GM12878 (cell line): ENCODE data around the gene TRDN. TPM values are rescaled to one million over a fixed set of nuclear protein-coding genes. Genes with fewer than 3 reads are reported as not detected.

Experiments
- ATAC-seq: fragments of 200-7000 bp; cut with Tn5 transposase; 3 replicates; pipeline ENCODE4 v1.9.1; 2020; ENCODE audit warnings: mild to moderate bottlenecking, moderate library complexity
- BruUV-seq: library from RNA; stranded (reverse); fragments of 400-500 nt; replicated peaks from 2 replicates; lab custom pipeline; 2021; lab: Mats Ljungman, UMichigan
- CTCF ChIA-PET: fragments of 300-600 bp; sonication (Branson Sonifier 250); formaldehyde crosslinking; extraction: SDS; loops from one replicate; lab custom pipeline; 2021; ENCODE audit warnings: inconsistent platforms; lab: Yijun Ruan, JAX
- POLR2A ChIA-PET: fragments of 350-600 bp; formaldehyde crosslinking; extraction: SDS; loops from one replicate; lab custom pipeline; 2021; ENCODE audit warnings: inconsistent platforms; lab: Charles Lee
- RAD21 ChIA-PET: fragments of 300-600 bp; sonication (Branson Sonifier 250); formaldehyde crosslinking; loops from one replicate; lab custom pipeline; 2023; ENCODE audit warnings: antibody characterized with exemption; ENCODE audit not compliant: unreplicated experiment; lab: Charles Lee
- SMC1A ChIA-PET: fragments of 300-600 bp; sonication (Branson Sonifier 250); formaldehyde crosslinking; loops from one replicate; lab custom pipeline; 2023; ENCODE audit not compliant: unreplicated experiment, uncharacterized antibody; lab: Charles Lee
- DNase-seq: peaks from one replicate; pipeline ENCODE4 v3.0.0-alpha.2; 2011; ENCODE audit warnings: low read depth, low spot score
- FAIRE-seq: peaks from 3 replicates; lab custom pipeline; 2011; peaks lifted over from hg19 to GRCh38; lab: Jason Lieb, UNC
- H2AFZ ChIP-seq: 2 replicates; pipeline ENCODE4 v1.6.0; 2011; ENCODE audit warnings: low read depth, low read length, control low read depth; ENCODE audit not compliant: control insufficient read depth
- H3K27ac ChIP-seq: 2 replicates; pipeline ENCODE4 v1.5.1; 2011; ENCODE audit warnings: control low read depth; ENCODE audit not compliant: control insufficient read depth, insufficient read depth
- H3K27me3 ChIP-seq, 2 experiments: replicated peaks in 1 of 2; 2 replicates each; pipeline versions ENCODE4 v1.6.0 to v1.6.1; 2011; ENCODE audit warnings: low read length in 1 of 2; ENCODE audit not compliant: control insufficient read depth in 2 of 2, insufficient read depth in 2 of 2
- H3K36me3 ChIP-seq, 2 experiments: 2 replicates each; pipeline ENCODE4 v1.5.1; 2011; ENCODE audit warnings: low read length in 1 of 2; ENCODE audit not compliant: control insufficient read depth in 2 of 2, insufficient read depth in 2 of 2
- H3K4me1 ChIP-seq: 2 replicates; pipeline ENCODE4 v1.6.1; 2011; ENCODE audit warnings: mild to moderate bottlenecking, low read length, moderate library complexity, mixed read lengths; ENCODE audit not compliant: control insufficient read depth, insufficient read depth
- H3K4me2 ChIP-seq: 2 replicates; pipeline ENCODE4 v1.6.0; 2011; ENCODE audit warnings: control low read depth; ENCODE audit not compliant: control insufficient read depth, insufficient read depth
- H3K4me3 ChIP-seq: fragments of 200-600 bp; sonication (generic); 2 replicates; pipeline ENCODE4 v1.5.1; 2016
- H3K79me2 ChIP-seq: 2 replicates; pipeline ENCODE4 v1.6.0; 2011; ENCODE audit warnings: low read length; ENCODE audit not compliant: control insufficient read depth, insufficient read depth
- H3K9ac ChIP-seq: 2 replicates; pipeline ENCODE4 v1.8.0; 2011; ENCODE audit warnings: low read length, control low read depth, mixed read lengths; ENCODE audit not compliant: control insufficient read depth, insufficient read depth
- H3K9me3 ChIP-seq: replicated peaks from 3 replicates; pipeline ENCODE4 v1.5.1; 2011; ENCODE audit warnings: mild to moderate bottlenecking, low read length; ENCODE audit not compliant: control insufficient read depth, insufficient read depth
- H4K20me1 ChIP-seq: 2 replicates; pipeline ENCODE4 v1.6.0; 2011; ENCODE audit not compliant: control insufficient read depth, insufficient read depth
- CBFB ChIP-seq: IDR thresholded peaks from 2 replicates; pipeline ENCODE4 v1.6.1; 2016; ENCODE audit warnings: antibody characterized with exemption, low read depth
- SPI1 ChIP-seq: IDR thresholded peaks from 2 replicates; pipeline ENCODE4 v1.6.1; 2011; ENCODE audit warnings: low read depth, mild to moderate bottlenecking, low read length, moderate library complexity, borderline replicate concordance; ENCODE audit not compliant: insufficient read depth
- ZNF217 ChIP-seq: fragments of 450-650 bp; IDR thresholded peaks from 2 replicates; pipeline ENCODE4 v1.6.1; 2017; ENCODE audit warnings: antibody characterized with exemption, mild to moderate bottlenecking
- ZNF274 ChIP-seq: IDR thresholded peaks from one replicate; pipeline ENCODE4 v1.8.0; 2011; ENCODE audit not compliant: insufficient read length, insufficient read depth
- ZNF384 ChIP-seq: IDR thresholded peaks from 2 replicates; pipeline ENCODE4 v1.6.1; 2012; ENCODE audit warnings: low read depth, mild to moderate bottlenecking, low read length, improper control_type of control experiment, borderline replicate concordance
- WGBS: methylation state at CpG from one replicate; pipeline ENCODE4 v1.1.6; 2016; ENCODE audit warnings: low lambda C conversion rate; ENCODE audit not compliant: insufficient replicate concordance, insufficient coverage; ENCODE audit errors: missing lambda C conversion rate; 5-methylcytosine and 5-hydroxymethylcytosine counted together
- in situ Hi-C: fragments of 300-500 bp; cut with MboI; formaldehyde crosslinking; loops from 9 replicates; pipeline ENCODE4 v1.14.3; 2018; ENCODE audit warnings: mixed read lengths
- intact Hi-C: fragments of 100-400 bp; cut with micrococcal nuclease; formaldehyde crosslinking; loops from one replicate; pipeline ENCODE4 v1.14.2; 2022; ENCODE audit not compliant: unreplicated experiment
- polyA plus RNA-seq, 11 experiments: library from polyadenylated mRNA; depleted of rRNA in 4 of 11; unstranded in 6 of 11; stranded (reverse) in 5 of 11; fragments of >200 nt; fragmentation: Nextera tagmentation in 4 of 11; fragmentation: Illumina TruSeq in 1 of 11; extraction: Ambion mirVana in 4 of 11; extraction: Trizol in 1 of 11; gene quantifications; 1 replicate in 1 of 11; 2 replicates in 10 of 11; pipeline versions ENCODE4 v1.2.1 to v1.2.3, GENCODE V29; 2011 to 2016; ENCODE audit warnings: inconsistent platforms in 2 of 11, missing spikeins in 2 of 11, low read depth in 1 of 11
- total RNA-seq, 4 experiments: library from RNA; depleted of rRNA in 3 of 4; stranded (reverse); fragments of >200 nt in 3 of 4; fragmentation: Illumina TruSeq in 1 of 4; extraction: Trizol in 1 of 4; gene quantifications; 2 replicates each; pipeline versions ENCODE4 v1.2.1 to v1.2.3, GENCODE V29; 2013 to 2021
- TF ChIP-seq, protein P1 (sequence below): fragments of 450-650 bp; conservative IDR thresholded peaks from 2 replicates; pipeline ENCODE4 v1.6.1; 2017; ENCODE audit warnings: mild to moderate bottlenecking, moderate library complexity
- TF ChIP-seq, protein P2 (sequence below): IDR thresholded peaks from 2 replicates; pipeline ENCODE4 v1.6.1; 2011; ENCODE audit warnings: borderline replicate concordance, low read depth, mild to moderate bottlenecking, moderate library complexity, low read length; ENCODE audit not compliant: insufficient read depth, poor library complexity, severe bottlenecking
- TF ChIP-seq, protein P3 (sequence below): IDR thresholded peaks from 2 replicates; pipeline ENCODE4 v1.6.1; 2012; ENCODE audit warnings: low read depth, low read length, improper control_type of control experiment

Gene TRDN
- total and polyA plus RNA-seq, 10 of the 15 experiments (the other 5 are each of a cell fraction or from before 2014, with no cell fraction given): not detected

DNA sequence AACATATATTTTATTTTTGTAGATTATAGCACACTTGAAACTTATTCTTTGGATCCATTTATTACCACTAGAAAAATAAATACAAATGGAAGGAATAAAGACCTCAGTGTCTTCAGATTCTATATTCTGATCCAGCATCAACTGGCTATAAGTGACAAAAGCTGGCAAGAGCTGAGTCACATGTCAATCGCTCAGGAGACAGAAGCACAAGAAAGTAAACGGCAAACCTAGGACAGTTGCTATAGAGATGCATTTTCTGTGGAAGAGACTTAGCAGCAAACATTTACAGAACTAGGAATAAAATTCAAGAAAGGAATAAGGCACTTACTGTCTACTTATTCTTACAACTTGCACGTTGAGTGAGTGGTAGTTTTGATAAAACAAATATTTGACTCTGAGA, 410.4 kb downstream of the TRDN start:
- 42% methylated on average over 3 of the region's 3 CpGs for WGBS
- no peaks in the 10 kb centered on the region for H3K9me3 ChIP-seq
- H3K79me2 ChIP-seq: no peaks in the 10 kb centered on the region
- ChIA-PET POLR2A (no interaction called here), RAD21 (no interaction called here), SMC1A (no interaction called here), CTCF (no interaction called here)
- no peaks in the 10 kb centered on the region for H3K36me3 ChIP-seq
- H3K4me2 ChIP-seq: no peak overlapping the region
- no TSS peak for BruUV-seq
- in situ Hi-C loops: no loop called here
- H3K27me3 ChIP-seq: no peaks in the 10 kb centered on the region
- intact Hi-C loops: no loop called here
- H3K4me1 ChIP-seq: no peaks in the 10 kb centered on the region
- H3K9ac ChIP-seq: no peak overlapping the region
- FAIRE-seq (no peak), ATAC-seq (no peak), DNase-seq (no peak)
- no peak overlapping the region for H3K4me3 ChIP-seq
- H3K27ac ChIP-seq: no peak overlapping the region
- TF ChIP-seq ZNF274 (no peak), CBFB (no peak), ZNF217 (no peak), ZNF384 (no peak), SPI1 (no peak)
- TF ChIP-seq, protein P1, sequence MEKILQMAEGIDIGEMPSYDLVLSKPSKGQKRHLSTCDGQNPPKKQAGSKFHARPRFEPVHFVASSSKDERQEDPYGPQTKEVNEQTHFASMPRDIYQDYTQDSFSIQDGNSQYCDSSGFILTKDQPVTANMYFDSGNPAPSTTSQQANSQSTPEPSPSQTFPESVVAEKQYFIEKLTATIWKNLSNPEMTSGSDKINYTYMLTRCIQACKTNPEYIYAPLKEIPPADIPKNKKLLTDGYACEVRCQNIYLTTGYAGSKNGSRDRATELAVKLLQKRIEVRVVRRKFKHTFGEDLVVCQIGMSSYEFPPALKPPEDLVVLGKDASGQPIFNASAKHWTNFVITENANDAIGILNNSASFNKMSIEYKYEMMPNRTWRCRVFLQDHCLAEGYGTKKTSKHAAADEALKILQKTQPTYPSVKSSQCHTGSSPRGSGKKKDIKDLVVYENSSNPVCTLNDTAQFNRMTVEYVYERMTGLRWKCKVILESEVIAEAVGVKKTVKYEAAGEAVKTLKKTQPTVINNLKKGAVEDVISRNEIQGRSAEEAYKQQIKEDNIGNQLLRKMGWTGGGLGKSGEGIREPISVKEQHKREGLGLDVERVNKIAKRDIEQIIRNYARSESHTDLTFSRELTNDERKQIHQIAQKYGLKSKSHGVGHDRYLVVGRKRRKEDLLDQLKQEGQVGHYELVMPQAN: no peak
- TF ChIP-seq, protein P2, sequence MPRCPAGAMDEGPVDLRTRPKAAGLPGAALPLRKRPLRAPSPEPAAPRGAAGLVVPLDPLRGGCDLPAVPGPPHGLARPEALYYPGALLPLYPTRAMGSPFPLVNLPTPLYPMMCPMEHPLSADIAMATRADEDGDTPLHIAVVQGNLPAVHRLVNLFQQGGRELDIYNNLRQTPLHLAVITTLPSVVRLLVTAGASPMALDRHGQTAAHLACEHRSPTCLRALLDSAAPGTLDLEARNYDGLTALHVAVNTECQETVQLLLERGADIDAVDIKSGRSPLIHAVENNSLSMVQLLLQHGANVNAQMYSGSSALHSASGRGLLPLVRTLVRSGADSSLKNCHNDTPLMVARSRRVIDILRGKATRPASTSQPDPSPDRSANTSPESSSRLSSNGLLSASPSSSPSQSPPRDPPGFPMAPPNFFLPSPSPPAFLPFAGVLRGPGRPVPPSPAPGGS: no peak
- TF ChIP-seq, protein P3, sequence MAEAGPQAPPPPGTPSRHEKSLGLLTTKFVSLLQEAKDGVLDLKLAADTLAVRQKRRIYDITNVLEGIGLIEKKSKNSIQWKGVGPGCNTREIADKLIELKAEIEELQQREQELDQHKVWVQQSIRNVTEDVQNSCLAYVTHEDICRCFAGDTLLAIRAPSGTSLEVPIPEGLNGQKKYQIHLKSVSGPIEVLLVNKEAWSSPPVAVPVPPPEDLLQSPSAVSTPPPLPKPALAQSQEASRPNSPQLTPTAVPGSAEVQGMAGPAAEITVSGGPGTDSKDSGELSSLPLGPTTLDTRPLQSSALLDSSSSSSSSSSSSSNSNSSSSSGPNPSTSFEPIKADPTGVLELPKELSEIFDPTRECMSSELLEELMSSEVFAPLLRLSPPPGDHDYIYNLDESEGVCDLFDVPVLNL: no peak
- H4K20me1 ChIP-seq: no peaks in the 10 kb centered on the region
- no peak overlapping the region for H2AFZ ChIP-seq
